Measurements from ENCODE around the gene OR2B6. TPM values are rescaled to one million over a fixed set of nuclear protein-coding genes. Genes with fewer than 3 reads are reported as not detected.

Gene OR2B6
- total RNA-seq, 1 donor from 2014 or later = not detected

GRCh38 chr6:28004350-28005151 lies 47.5 kb downstream of the OR2B6 start:
- Histone ChIP-seq H3K9me3 (no peaks in the 10 kb centered on the region), H3K27ac (no peak overlapping the region), H3K4me3 (no peak overlapping the region), H3K4me1 (no peaks in the 10 kb centered on the region), H3K36me3 (no peaks in the 10 kb centered on the region), H3K27me3 (peaks cover 13% of the 10 kb centered on the region)
- intact Hi-C loops (cut with DNase I) = no loop called here
- TF ChIP-seq CTCF (IDR thresholded peaks at IDR 0.05) = no peak
- no peak for DNase-seq
- no peak for ATAC-seq

- Histone ChIP-seq H3K27me3 (peaks cover 13% of the 10 kb centered on the region), H3K9me3 (no peaks in the 10 kb centered on the region), H3K36me3 (no peaks in the 10 kb centered on the region), H3K27ac (no peak overlapping the region), H3K4me1 (no peaks in the 10 kb centered on the region), H3K4me3 (no peak overlapping the region)
- no peak for TF ChIP-seq CTCF (IDR thresholded peaks at IDR 0.05)
- ATAC-seq = no peak
- DNase-seq = no peak
- intact Hi-C loops (cut with DNase I) = no loop called here
Measured at GRCh38 chr6:28005152-28005890, 48.3 kb downstream of the OR2B6 start.

- H3K9me3 ChIP-seq = no peaks in the 10 kb centered on the region
- H3K36me3 ChIP-seq = no peaks in the 10 kb centered on the region
- no peak overlapping the region for H3K27ac ChIP-seq
- H3K4me3 ChIP-seq = no peak overlapping the region
- no peak for TF ChIP-seq CTCF (IDR thresholded peaks at IDR 0.05)
- no peak for DNase-seq
- H3K4me1 ChIP-seq = no peaks in the 10 kb centered on the region
- ATAC-seq = no peak
- H3K27me3 ChIP-seq = peaks cover 13% of the 10 kb centered on the region
- intact Hi-C loops (cut with DNase I) = no loop called here
Measured at GRCh38 chr6:28005975-28006374, 48.9 kb downstream of the OR2B6 start.

Other genes starting within 250 kb of the OR2B6 start
- not detected for gene OR2B2, start 44.8 kb upstream of the OR2B6 start, total RNA-seq
- 2.3 TPM for gene ZNF165, start 123.3 kb downstream of the OR2B6 start, total RNA-seq
- 5.8 TPM for gene ZSCAN16, start 167.4 kb downstream of the OR2B6 start, total RNA-seq
- 20.9 TPM for gene ZKSCAN8, start 184.6 kb downstream of the OR2B6 start, total RNA-seq